ENCODE measurements around the gene CPNE9.

CPNE9 gene, protein sequence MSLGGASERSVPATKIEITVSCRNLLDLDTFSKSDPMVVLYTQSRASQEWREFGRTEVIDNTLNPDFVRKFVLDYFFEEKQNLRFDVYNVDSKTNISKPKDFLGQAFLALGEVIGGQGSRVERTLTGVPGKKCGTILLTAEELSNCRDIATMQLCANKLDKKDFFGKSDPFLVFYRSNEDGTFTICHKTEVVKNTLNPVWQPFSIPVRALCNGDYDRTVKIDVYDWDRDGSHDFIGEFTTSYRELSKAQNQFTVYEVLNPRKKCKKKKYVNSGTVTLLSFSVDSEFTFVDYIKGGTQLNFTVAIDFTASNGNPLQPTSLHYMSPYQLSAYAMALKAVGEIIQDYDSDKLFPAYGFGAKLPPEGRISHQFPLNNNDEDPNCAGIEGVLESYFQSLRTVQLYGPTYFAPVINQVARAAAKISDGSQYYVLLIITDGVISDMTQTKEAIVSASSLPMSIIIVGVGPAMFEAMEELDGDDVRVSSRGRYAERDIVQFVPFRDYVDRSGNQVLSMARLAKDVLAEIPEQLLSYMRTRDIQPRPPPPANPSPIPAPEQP

DNA sequence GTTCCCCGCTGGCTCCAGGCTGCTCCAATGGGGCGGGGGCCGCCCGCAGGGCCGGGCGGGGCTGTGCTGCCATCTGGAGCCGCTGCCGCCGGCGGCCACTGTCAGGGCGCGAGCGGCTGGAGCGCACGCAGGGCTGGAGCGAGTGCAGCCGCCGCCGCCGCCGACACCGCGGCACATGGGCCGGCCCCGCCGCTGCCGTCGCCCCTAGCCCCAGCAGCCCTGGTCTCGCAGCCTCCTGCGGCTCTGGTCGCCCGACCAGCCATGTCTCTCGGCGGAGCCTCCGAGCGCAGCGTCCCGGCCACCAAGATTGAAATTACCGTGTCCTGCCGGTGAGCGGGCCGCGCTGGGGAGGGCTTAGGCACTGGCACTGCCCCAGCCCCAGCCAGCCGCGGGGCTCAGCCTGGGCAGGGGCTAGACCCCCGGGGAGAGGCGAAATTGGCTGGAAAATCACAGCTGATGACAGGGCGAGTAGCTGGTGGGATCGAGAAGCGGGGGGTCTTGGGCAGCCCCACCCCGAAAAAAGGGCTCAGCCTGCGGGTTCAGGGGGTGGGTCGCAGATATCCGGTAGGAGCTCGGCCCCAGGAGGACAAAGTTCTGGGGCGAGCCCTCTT, at the start of gene CPNE9:
CPNE9 (plus strand) TSS at position 98 of the 611 bp plus-strand sequence; CDS start at position 262, 164 bp downstream.
- peak; percentile 23 for DNase-seq

GRCh38 chr3:9659849-9660248, 43.8 kb upstream of the CPNE9 start:
- DNase-seq = no peak

DNA sequence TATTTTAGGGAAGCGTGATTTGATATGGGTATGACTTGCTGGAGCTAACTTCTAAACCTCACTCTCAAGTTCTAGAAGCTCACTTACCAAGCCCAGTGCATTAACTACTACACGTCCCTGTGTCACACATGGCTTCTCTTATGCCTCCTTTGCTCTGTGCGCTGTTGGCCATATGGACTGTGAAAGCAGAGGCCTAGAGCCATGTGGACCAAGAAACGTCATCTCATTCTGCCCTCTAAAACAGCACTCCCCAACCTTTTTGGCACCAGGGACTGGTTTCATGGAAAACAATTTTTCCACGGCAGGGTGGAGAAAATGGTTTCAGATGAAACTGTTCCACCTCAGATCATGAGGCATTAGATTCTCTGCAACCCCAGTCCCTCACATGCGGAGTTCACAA, 42.7 kb upstream of the CPNE9 start:
- no peak for DNase-seq

GRCh38 chr3:9664119-9664751, 39.4 kb upstream of the CPNE9 start:
- DNase-seq = no peak

- DNase-seq = no peak
Observed at GRCh38 chr3:9666704-9667445, 36.8 kb upstream of the CPNE9 start.

DNA sequence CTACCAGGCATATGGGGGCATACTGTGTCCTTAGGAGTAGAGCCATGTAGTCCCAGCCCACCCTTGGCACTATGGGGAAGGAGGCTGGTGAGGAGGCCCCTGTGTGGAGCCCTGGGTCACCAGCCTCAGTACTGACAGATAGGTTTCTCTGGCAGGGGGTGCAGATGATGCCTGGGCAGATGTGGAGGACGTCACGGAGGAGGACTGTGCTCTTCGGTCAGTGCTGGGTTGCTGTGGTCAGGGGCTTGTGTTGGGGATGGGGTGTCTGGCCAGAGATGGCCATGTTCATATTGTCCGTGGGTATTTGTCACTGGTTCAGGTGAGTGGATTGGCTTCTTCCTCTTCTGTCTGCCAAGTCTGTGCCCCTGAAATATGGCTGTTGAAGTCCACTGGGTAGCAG, 34.4 kb upstream of the CPNE9 start:
- DNase-seq = no peak

- no peak for DNase-seq
Observed at GRCh38 chr3:9669720-9670432, 33.8 kb upstream of the CPNE9 start.

DNA sequence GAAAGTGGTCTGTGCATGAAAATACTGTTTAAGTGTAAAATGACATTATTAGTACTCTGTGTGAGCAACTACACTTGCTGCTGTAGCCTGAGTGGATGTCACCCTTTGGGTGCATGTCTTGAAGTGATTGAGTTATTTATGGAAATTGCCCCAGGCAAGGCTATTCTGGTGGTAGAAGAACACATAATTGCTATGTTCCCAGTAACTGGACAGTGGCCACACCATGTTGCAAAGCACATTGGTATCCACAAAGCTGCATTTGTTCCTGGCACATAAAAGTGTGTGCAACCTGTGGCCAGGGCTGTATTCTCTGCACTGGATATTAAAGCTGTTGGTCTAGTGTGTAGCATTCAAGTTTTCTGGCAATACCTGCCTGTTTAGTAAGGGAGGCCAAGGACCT, 30.6 kb upstream of the CPNE9 start:
- DNase-seq = no peak

GRCh38 chr3:9673752-9674151, 29.9 kb upstream of the CPNE9 start:
- no peak for DNase-seq

- DNase-seq = no peak
Observed at GRCh38 chr3:9675736-9676290, 27.8 kb upstream of the CPNE9 start.

DNA sequence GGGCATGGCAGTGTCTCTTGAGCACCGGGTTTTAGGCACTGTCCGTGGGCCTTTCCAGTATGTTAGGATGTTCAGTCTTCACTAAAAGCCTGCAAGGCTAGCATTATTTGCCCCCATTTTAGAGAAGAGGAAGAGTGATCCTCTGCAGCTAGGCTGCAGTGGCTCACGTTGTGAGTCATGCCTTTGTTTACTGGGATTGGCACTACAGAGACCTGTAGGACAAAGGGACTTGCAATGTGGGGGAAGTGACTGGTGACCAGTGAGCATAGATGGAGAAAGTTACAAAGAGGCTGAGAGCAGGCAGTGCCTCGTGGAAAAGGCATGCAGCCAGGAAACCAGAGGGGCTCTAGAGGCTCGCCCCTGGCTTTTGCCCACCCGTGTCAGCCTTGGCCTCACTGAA, 26.8 kb upstream of the CPNE9 start:
- DNase-seq = no peak

DNA sequence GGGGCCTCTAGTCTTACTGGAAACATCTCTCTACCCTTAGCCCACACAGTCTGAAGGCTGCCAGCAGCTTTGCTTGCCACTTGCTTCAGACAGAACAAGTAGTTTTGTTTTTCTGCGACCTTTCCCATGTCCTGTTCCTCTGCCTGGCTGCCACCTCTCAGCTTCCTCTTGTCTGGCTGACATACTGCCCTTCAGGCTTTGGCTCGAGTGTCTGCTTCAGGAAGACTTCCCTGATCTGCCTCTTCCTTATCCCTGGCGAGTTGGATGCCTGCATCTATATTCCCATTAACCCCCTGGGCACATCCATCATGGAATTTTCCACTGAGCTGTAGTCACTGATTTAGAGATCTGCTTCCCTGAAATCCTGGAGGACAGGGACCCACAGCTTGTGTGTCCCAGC, 25.1 kb upstream of the CPNE9 start:
- DNase-seq = no peak

- no peak for DNase-seq
Observed at GRCh38 chr3:9679476-9680080, 24.1 kb upstream of the CPNE9 start.

DNA sequence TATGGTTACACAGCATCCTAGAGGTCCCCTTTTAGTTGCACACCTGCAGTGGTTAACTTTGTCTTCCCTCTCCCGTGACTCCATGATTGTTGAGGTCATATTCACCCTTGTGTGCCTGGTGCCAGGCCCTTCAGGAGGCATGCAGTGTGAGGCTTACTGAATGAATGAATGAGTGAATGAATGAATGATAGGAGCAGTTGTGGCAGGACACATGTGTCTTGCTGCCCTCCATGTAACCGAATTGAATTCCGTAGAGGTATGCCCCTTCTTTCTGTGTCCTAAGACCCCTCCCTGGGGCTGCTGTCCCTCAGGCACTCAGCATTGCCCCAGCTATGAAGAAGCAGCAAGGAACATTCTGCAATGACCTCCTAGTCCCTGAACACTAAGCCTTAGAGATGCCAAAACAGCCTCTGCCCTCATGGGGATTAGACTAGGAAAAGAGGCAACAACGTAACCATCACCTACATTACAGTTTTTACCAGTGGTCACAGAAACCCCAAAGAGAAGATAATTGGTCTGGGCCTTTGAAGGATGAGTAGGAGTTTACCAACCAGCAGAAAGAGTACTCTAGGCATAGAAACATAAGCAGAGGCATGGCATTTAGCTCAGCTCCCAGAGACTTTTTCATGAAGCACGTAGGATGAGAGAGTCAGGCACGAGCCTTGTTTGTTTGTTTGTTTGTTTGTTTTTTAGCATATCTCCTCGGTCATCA, 22.5 kb upstream of the CPNE9 start:
- DNase-seq = no peak

DNA sequence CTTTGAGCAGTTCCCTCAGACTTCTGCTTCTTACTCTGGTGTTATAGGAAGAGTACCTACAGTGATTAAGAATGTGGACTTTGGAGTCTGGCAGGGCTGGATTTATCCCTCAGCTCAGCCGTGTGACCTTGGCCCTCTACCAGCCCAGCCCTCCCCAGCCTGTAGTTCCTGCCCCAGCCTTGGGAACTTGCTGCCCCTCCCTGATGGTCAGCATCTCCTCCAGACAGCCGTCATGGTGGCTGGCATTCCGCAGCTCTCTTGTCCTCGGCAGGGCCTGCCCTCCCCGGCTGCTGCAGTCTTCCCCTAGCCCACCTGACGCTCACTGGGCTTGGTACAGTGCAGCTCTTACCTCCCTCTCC, 21.9 kb upstream of the CPNE9 start:
- no peak for DNase-seq

DNA sequence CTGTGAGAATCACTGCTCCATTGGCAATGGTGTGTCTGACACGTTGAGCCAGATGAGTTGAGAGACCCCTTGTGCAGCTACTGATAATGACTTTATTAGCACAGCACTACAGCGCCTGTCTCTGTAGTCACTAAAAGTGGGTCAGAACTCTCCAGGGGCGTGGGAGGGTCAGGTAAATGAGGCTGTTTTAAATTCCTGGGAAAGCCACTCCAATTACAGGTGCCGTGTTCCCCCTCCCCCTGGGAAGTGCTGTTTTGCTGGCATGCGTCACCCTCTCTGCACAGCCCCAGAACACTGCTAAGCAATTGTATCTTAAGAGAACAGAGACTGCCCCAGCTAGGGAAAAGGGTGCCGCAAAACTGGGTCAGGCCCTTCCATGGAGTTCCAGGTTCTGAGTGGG, 21.5 kb upstream of the CPNE9 start:
- DNase-seq = no peak

GRCh38 chr3:9683426-9683825, 20.2 kb upstream of the CPNE9 start:
- DNase-seq = no peak

- DNase-seq = no peak
Observed at GRCh38 chr3:9685216-9686049, 18.2 kb upstream of the CPNE9 start.

DNA sequence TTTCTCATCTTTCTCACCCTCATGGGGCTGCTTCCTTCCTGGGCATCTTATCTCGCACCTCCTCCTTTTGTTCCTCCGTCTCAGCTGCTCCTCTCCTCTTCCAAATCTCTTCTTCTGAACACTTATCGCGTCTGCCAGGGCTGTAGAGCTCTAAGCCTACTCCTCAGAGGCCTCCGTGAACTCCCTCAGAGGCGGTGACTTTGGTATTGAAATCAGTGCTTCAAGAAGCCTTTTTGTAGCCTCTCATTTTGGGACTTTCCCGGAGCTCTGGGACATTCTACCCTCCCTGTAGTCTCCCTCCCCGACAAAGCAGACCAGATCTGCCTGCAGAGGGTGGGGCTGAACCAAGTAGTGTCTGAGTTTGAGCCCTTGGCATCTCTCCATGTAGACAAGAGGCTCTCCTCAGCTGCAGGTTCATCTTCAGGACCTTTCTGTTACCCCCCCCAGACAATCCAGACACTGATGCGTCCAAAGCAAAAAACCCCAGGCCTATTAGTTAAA, 17.5 kb upstream of the CPNE9 start:
- DNase-seq = no peak

GRCh38 chr3:9686703-9687102, 16.9 kb upstream of the CPNE9 start:
- DNase-seq = no peak
